IMR-90 (cell line): ENCODE results near the gene GRIN2A. TPM values are rescaled to one million over a fixed set of nuclear protein-coding genes. Genes with fewer than 3 reads are reported as not detected.

Source experiments
- ATAC-seq: fragments of 200-7000 bp; cut with Tn5 transposase; 2 replicates; pipeline ENCODE4 v1.9.1; 2020; ENCODE audit warnings: low read depth, mild to moderate bottlenecking, moderate library complexity
- BruUV-seq: library from RNA; stranded (reverse); fragments of 400-500 nt; replicated peaks from 2 replicates; lab custom pipeline; 2021; lab: Mats Ljungman, UMichigan
- CTCF ChIA-PET: fragments of 300-600 bp; formaldehyde crosslinking; extraction: SDS; loops from one replicate; lab custom pipeline; 2021; ENCODE audit warnings: antibody characterized with exemption; lab: Yijun Ruan, JAX
- POLR2A ChIA-PET: fragments of 300-600 bp; sonication (Branson Sonifier 250); formaldehyde crosslinking; loops from one replicate; lab custom pipeline; 2022; ENCODE audit warnings: antibody characterized with exemption; ENCODE audit not compliant: unreplicated experiment; lab: Charles Lee
- DNase-seq: peaks from one replicate; pipeline ENCODE4 v3.0.0; 2013
- H2AFZ ChIP-seq: replicated peaks from 2 replicates; pipeline ENCODE3; 2013; ENCODE audit warnings: low read length, mild to moderate bottlenecking; ENCODE audit not compliant: poor library complexity
- H2AK5ac ChIP-seq: 2 replicates; pipeline ENCODE4 v1.6.1; 2013; ENCODE audit warnings: low read depth, low read length, inconsistent platforms
- H2AK9ac ChIP-seq: replicated peaks from 2 replicates; pipeline ENCODE3; 2013; ENCODE audit warnings: mild to moderate bottlenecking, low read depth, low read length, moderate library complexity; ENCODE audit not compliant: poor library complexity
- H2BK120ac ChIP-seq: 2 replicates; pipeline ENCODE4 v1.6.1; 2013; ENCODE audit warnings: low read depth, low read length, inconsistent platforms
- H2BK15ac ChIP-seq: 3 replicates; pipeline ENCODE4 v1.6.1; 2013; ENCODE audit warnings: low read depth, low read length, inconsistent platforms
- H2BK20ac ChIP-seq: 2 replicates; pipeline ENCODE4 v1.6.1; 2013; ENCODE audit warnings: low read depth, mild to moderate bottlenecking, inconsistent platforms, low read length, moderate library complexity
- H2BK5ac ChIP-seq: 2 replicates; pipeline ENCODE4 v1.6.1; 2013; ENCODE audit warnings: mild to moderate bottlenecking, low read depth, low read length, inconsistent platforms; ENCODE audit not compliant: poor library complexity, severe bottlenecking
- H3K14ac ChIP-seq: replicated peaks from 2 replicates; pipeline ENCODE4 v1.6.1; 2013; ENCODE audit warnings: low read depth, low read length, inconsistent platforms
- H3K18ac ChIP-seq: 2 replicates; pipeline ENCODE4 v1.6.1; 2013; ENCODE audit warnings: low read depth, low read length, control low read depth
- H3K23ac ChIP-seq: 2 replicates; pipeline ENCODE4 v1.6.1; 2013; ENCODE audit warnings: low read depth, low read length, inconsistent platforms
- H3K27ac ChIP-seq: 2 replicates; pipeline ENCODE4 v1.5.1; 2013; ENCODE audit warnings: mild to moderate bottlenecking, control low read depth, low read length; ENCODE audit not compliant: insufficient read depth
- H3K27me3 ChIP-seq: 2 replicates; pipeline ENCODE4 v1.6.1; 2013; ENCODE audit warnings: low read length; ENCODE audit not compliant: control insufficient read depth, insufficient read depth
- H3K36me3 ChIP-seq: 2 replicates; pipeline ENCODE4 v1.6.1; 2013; ENCODE audit warnings: low read length, mixed read lengths; ENCODE audit not compliant: control insufficient read depth, insufficient read depth
- H3K4ac ChIP-seq: 2 replicates; pipeline ENCODE4 v1.6.1; 2013; ENCODE audit warnings: low read depth, low read length, inconsistent platforms
- H3K4me1 ChIP-seq: 2 replicates; pipeline ENCODE4 v1.6.1; 2013; ENCODE audit warnings: low read length, mixed read lengths; ENCODE audit not compliant: control insufficient read depth, insufficient read depth
- H3K4me2 ChIP-seq: 2 replicates; pipeline ENCODE4 v1.6.1; 2013; ENCODE audit warnings: low read depth, mild to moderate bottlenecking, control low read depth, low read length, moderate library complexity
- H3K4me3 ChIP-seq: 2 replicates; pipeline ENCODE4 v1.5.1; 2013; ENCODE audit warnings: low read depth, mild to moderate bottlenecking, control low read depth, low read length, moderate library complexity; ENCODE audit not compliant: insufficient read depth
- H3K56ac ChIP-seq: 2 replicates; pipeline ENCODE4 v1.6.1; 2013; ENCODE audit warnings: low read length, inconsistent platforms; ENCODE audit not compliant: insufficient read depth; ENCODE audit errors: extremely low read depth
- H3K79me1 ChIP-seq, 2 experiments: 2 replicates each; pipeline ENCODE4 v1.6.1; 2013; ENCODE audit warnings: low read length in 2 of 2, inconsistent platforms in 1 of 2, low read depth in 1 of 2
- H3K9ac ChIP-seq: 2 replicates; pipeline ENCODE4 v1.6.1; 2013; ENCODE audit warnings: low read depth, low read length, control low read depth
- H3K9me1 ChIP-seq: 2 replicates; pipeline ENCODE4 v1.6.1; 2013; ENCODE audit warnings: low read length, inconsistent platforms; ENCODE audit not compliant: insufficient read depth
- H3K9me3 ChIP-seq: 2 replicates; pipeline ENCODE4 v1.6.1; 2013; ENCODE audit warnings: low read length; ENCODE audit not compliant: control insufficient read depth, insufficient read depth
- H4K20me1 ChIP-seq: 2 replicates; pipeline ENCODE4 v1.6.1; 2013; ENCODE audit warnings: low read length, inconsistent platforms; ENCODE audit not compliant: insufficient read depth
- H4K5ac ChIP-seq: 2 replicates; pipeline ENCODE4 v1.6.1; 2013; ENCODE audit warnings: mild to moderate bottlenecking, low read depth, low read length, control low read depth
- H4K8ac ChIP-seq, 2 experiments: 2 replicates each; pipeline ENCODE4 v1.6.1; 2013; ENCODE audit warnings: low read depth in 2 of 2, low read length in 2 of 2, control low read depth in 1 of 2, inconsistent platforms in 1 of 2
- H4K91ac ChIP-seq: 2 replicates; pipeline ENCODE4 v1.6.1; 2013; ENCODE audit warnings: low read depth, low read length, inconsistent platforms; ENCODE audit not compliant: insufficient read depth
- CEBPB ChIP-seq: IDR thresholded peaks from 2 replicates; pipeline ENCODE4 v1.6.1; 2012; ENCODE audit warnings: low read depth, low read length, improper control_type of control experiment
- MAFK ChIP-seq: IDR thresholded peaks from 2 replicates; pipeline ENCODE4 v1.6.1; 2012; ENCODE audit warnings: low read depth, low read length, improper control_type of control experiment
- MAZ ChIP-seq: IDR thresholded peaks from 2 replicates; pipeline ENCODE4 v1.6.1; 2012; ENCODE audit warnings: low read depth, mild to moderate bottlenecking, low read length, improper control_type of control experiment, moderate library complexity, borderline replicate concordance
- MXI1 ChIP-seq: IDR thresholded peaks from 2 replicates; pipeline ENCODE4 v1.6.1; 2012; ENCODE audit warnings: low read depth, mild to moderate bottlenecking, low read length, moderate library complexity, borderline replicate concordance
- NFE2L2 ChIP-seq: fragments of 150-350 bp; IDR thresholded peaks from 2 replicates; pipeline ENCODE4 v1.6.1; 2016; ENCODE audit warnings: low read depth, mild to moderate bottlenecking, low read length
- POLR2A ChIP-seq: IDR thresholded peaks from 2 replicates; pipeline ENCODE4 v1.6.1; 2012; ENCODE audit warnings: mild to moderate bottlenecking, low read depth, low read length
- RAD21 ChIP-seq: IDR thresholded peaks from 2 replicates; pipeline ENCODE4 v1.6.1; 2012; ENCODE audit warnings: low read length, improper control_type of control experiment
- RCOR1 ChIP-seq: IDR thresholded peaks from 2 replicates; pipeline ENCODE4 v1.6.1; 2012; ENCODE audit warnings: mild to moderate bottlenecking, low read length, improper control_type of control experiment; ENCODE audit not compliant: insufficient replicate concordance
- WGBS, 2 experiments: methylation state at CpG; one replicate each; pipeline versions ENCODE4 v1.1.5 to v1.1.7; 2013; ENCODE audit warnings: missing lambda C conversion rate in 2 of 2; ENCODE audit not compliant: insufficient read length in 1 of 2; ENCODE audit errors: extremely low coverage in 2 of 2; 5-methylcytosine and 5-hydroxymethylcytosine counted together
- dilution Hi-C: fragments of 300-500 bp; cut with HindIII; formaldehyde crosslinking; loops from one replicate; pipeline ENCODE4 v1.14.3; 2018; ENCODE audit warnings: low sequenced_read_pairs; ENCODE audit not compliant: unreplicated experiment
- in situ Hi-C: fragments of 300-500 bp; cut with MboI; formaldehyde crosslinking; loops from 3 replicates; pipeline ENCODE4 v1.14.3; 2019; ENCODE audit warnings: low sequenced_read_pairs, inconsistent platforms, mixed read lengths
- intact Hi-C: fragments of 100-400 bp; cut with micrococcal nuclease; formaldehyde crosslinking; loops from 2 replicates; pipeline ENCODE4 v1.10.0; 2022
- polyA plus RNA-seq, 3 experiments: library from polyadenylated mRNA; depleted of rRNA; stranded (reverse); fragments of >200 nt; gene quantifications; 2 replicates each; pipeline ENCODE4 v1.2.3, GENCODE V29; 2012; ENCODE audit warnings: low replicate concordance in 1 of 3
- total RNA-seq: library from RNA; depleted of rRNA; stranded (reverse); fragments of >200 nt; gene quantifications from 2 replicates; pipeline ENCODE4 v1.2.3, GENCODE V29; 2012
- TF ChIP-seq, protein P1 (sequence below): fragments of 150-350 bp; IDR thresholded peaks from 2 replicates; pipeline ENCODE4 v1.6.1; 2016; ENCODE audit warnings: low read depth, mild to moderate bottlenecking, low read length, moderate library complexity, borderline replicate concordance
- TF ChIP-seq, protein P2 (sequence below): conservative IDR thresholded peaks from 2 replicates; pipeline ENCODE4 v1.5.1; 2012; ENCODE audit warnings: mild to moderate bottlenecking, low read depth, low read length, improper control_type of control experiment
- TF ChIP-seq, protein P3 (sequence below): fragments of 150-350 bp; IDR thresholded peaks from 2 replicates; pipeline ENCODE4 v1.6.1; 2017; ENCODE audit warnings: mild to moderate bottlenecking, antibody characterized with exemption, low read length, low read depth

The GRIN2A gene
- total and polyA plus RNA-seq, 2 of the 4 experiments (the other 2 are of a cell fraction): under 0.01 TPM; not detected in 1

GRCh38 chr16:9904526-9904925 lies 277.7 kb downstream of the GRIN2A start:
- Histone ChIP-seq H3K4ac (no peak overlapping the region), H2BK20ac (no peak overlapping the region), H4K20me1 (no peaks in the 10 kb centered on the region), H2BK120ac (no peak overlapping the region), H3K14ac (no peak overlapping the region), H4K5ac (no peak overlapping the region), H3K27me3 (no peaks in the 10 kb centered on the region), H4K8ac (no peak overlapping the region), H3K4me1 (no peaks in the 10 kb centered on the region), H2AFZ (no peak overlapping the region), H3K4me2 (no peak overlapping the region), H3K27ac (no peak overlapping the region), H2AK9ac (no peak overlapping the region), H3K18ac (no peak overlapping the region), H3K9ac (no peak overlapping the region), H4K91ac (no peak overlapping the region), H3K9me1 (no peaks in the 10 kb centered on the region), H3K36me3 (no peaks in the 10 kb centered on the region), H3K23ac (no peak overlapping the region), H2AK5ac (no peak overlapping the region), H3K56ac (no peak overlapping the region), H3K9me3 (peaks cover 17% of the 10 kb centered on the region), H3K4me3 (no peak overlapping the region), H3K79me1 (no peaks in the 10 kb centered on the region), H2BK15ac (no peak overlapping the region), H2BK5ac (no peak overlapping the region)
- intact Hi-C loops: no loop called here
- no peak for TF ChIP-seq POLR2A
- no peak for TF ChIP-seq MXI1
- TF ChIP-seq, protein P1, sequence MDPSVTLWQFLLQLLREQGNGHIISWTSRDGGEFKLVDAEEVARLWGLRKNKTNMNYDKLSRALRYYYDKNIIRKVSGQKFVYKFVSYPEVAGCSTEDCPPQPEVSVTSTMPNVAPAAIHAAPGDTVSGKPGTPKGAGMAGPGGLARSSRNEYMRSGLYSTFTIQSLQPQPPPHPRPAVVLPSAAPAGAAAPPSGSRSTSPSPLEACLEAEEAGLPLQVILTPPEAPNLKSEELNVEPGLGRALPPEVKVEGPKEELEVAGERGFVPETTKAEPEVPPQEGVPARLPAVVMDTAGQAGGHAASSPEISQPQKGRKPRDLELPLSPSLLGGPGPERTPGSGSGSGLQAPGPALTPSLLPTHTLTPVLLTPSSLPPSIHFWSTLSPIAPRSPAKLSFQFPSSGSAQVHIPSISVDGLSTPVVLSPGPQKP: no peak
- TF ChIP-seq, protein P2, sequence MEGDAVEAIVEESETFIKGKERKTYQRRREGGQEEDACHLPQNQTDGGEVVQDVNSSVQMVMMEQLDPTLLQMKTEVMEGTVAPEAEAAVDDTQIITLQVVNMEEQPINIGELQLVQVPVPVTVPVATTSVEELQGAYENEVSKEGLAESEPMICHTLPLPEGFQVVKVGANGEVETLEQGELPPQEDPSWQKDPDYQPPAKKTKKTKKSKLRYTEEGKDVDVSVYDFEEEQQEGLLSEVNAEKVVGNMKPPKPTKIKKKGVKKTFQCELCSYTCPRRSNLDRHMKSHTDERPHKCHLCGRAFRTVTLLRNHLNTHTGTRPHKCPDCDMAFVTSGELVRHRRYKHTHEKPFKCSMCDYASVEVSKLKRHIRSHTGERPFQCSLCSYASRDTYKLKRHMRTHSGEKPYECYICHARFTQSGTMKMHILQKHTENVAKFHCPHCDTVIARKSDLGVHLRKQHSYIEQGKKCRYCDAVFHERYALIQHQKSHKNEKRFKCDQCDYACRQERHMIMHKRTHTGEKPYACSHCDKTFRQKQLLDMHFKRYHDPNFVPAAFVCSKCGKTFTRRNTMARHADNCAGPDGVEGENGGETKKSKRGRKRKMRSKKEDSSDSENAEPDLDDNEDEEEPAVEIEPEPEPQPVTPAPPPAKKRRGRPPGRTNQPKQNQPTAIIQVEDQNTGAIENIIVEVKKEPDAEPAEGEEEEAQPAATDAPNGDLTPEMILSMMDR: no peak
- no peak for TF ChIP-seq NFE2L2
- no peak for TF ChIP-seq CEBPB
- TF ChIP-seq MAZ: no peak
- TF ChIP-seq RCOR1: no peak
- TF ChIP-seq, protein P3, sequence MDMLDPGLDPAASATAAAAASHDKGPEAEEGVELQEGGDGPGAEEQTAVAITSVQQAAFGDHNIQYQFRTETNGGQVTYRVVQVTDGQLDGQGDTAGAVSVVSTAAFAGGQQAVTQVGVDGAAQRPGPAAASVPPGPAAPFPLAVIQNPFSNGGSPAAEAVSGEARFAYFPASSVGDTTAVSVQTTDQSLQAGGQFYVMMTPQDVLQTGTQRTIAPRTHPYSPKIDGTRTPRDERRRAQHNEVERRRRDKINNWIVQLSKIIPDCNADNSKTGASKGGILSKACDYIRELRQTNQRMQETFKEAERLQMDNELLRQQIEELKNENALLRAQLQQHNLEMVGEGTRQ: no peak
- no peak for TF ChIP-seq RAD21
- TF ChIP-seq MAFK: no peak
- WGBS, 2 experiments: no CpG with 5 or more reads among the region's 2 CpGs
- DNase-seq: no peak
- no TSS peak for BruUV-seq
- POLR2A ChIA-PET: no interaction called here
- no peak for ATAC-seq
- in situ Hi-C loops: no loop called here
- dilution Hi-C loops: no loop called here
- CTCF ChIA-PET: interaction anchor here (0.7 kb wide), 1 partner anchor 12 kb away, joined by 5 read pairs; no protein-coding TSS in a partner anchor
